Stimulated activated CD4-positive, alpha-beta T cell treated with anti-CD3 and anti-CD28 coated beads, Interleukin-4, amount 100 ng/mL, for 48 hours (primary cell): ENCODE measurements around the gene PLD1.

Source experiments
- DNase-seq, 2 donors: peaks; one replicate each; pipeline ENCODE4 v3.0.0-alpha.2; 2020; ENCODE audit warnings: low read depth in 2 of 2

The PLD1 gene

DNA sequence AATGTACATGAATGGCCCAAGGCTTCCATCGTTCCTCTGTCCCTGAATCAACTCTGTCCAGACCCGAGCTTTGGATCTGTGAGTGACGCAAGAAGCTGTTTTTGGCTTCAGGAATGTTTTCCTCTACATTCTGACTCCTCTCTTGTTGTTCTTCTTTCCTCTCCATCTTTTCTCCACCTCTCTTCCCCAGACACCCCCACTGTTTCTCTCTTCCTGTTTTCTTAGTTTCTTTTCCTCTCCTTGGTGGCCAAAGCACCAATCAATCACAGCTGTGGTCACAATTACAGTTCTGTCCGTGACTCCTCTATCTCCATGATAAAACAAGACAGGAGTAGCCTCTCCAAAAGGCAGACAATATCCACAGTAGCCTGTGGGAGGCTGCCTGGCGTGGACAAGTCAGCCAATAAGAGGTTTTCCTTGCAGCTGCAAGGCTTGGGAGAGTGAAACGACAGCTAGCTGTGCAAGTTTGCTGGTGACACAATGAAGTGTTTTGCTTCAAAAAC lies 28.0 kb upstream of the PLD1 start:
- no peak for DNase-seq

DNA sequence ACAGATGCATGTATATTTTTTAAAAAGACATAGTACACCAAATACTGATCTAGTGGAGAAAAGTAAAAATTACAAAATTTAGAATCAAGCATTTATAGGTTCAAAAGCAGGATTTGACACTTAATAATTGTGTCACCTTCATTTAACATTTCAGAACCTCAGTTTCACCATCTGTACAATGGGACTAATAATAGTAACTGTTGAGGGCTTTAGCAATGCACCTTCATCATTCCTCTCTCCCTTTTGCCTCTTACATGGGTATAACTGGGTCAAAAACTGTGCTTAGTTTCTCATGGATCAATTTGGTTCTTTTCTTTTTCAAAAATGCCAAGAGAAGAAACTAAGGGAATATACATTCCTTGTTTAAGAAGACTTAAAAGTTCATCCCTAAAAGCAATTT lies 27.4 kb upstream of the PLD1 start:
- no peak for DNase-seq

DNA sequence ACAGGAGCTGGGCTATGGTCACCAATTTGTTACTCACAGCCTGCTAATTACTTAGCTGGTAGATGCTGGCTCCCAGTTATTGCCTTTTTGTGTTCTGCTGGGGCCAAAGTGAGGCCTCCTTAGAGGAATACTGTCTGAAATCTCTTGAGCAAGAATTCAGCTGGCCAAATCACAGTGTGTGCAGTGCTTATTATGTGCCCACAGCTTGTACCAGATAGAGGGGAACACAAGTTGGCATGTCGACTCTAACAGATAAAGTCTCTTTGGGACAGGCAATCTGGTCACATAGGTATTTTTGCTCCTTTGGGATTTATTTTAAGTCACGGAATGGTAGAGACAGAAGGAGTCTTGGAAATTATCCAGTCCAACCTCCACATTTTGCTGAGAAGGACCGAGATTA lies 26.6 kb upstream of the PLD1 start:
- no peak for DNase-seq

DNA sequence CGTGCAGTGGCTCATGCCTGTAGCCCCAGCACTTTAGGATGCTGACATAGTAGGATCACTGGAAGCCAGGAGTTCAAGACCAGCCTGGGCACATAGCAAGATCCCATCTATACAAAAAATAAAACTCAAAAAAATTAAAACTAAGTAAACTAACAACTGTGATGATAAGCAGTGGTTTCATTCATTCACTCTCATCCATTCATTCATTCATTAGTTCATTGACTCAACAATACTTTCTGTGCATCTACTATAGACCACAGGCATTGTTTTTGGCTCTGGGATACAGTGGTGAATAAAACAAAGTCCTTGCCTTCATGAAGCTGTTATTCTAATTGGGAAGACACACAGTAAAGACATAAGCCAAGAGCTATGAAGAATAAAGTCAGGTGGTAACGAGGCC lies 25.3 kb upstream of the PLD1 start:
- DNase-seq = no peak

DNA sequence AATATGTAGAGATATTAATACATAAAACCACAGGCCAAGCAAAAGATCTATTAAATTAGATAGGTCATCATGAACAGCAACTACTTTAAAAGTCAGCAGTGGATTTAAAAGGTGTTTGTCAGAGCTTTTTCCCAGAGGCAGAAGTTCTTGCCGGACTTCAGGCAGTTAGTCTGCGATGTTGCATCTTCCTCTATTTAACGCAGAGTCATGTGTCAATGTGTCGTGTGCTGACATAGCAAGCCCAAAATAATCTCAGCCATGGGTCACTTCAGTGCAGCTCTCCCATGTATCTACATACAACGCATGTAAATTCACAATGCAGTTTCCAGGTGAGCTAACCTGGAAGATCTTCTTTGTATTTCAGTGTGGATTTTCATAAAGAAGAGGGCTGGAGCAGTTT lies 24.8 kb upstream of the PLD1 start:
- DNase-seq = no peak

DNA sequence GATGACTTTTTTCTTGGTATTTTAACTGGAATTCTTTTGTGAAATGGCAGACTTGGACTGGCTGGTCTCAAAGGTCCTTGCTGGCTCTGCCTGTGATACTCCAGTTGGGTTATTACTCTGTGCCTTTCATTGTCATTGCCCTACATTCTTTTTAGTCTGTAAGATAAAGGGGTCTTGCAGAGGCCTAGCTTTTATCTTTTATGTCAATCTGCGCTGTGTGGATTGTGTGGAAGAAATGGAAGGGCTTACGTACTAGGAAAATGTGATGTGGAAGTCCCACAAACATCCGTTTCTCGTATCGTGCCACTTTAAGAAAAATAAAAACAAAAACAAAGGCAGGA lies 24.1 kb upstream of the PLD1 start:
- DNase-seq = no peak

DNA sequence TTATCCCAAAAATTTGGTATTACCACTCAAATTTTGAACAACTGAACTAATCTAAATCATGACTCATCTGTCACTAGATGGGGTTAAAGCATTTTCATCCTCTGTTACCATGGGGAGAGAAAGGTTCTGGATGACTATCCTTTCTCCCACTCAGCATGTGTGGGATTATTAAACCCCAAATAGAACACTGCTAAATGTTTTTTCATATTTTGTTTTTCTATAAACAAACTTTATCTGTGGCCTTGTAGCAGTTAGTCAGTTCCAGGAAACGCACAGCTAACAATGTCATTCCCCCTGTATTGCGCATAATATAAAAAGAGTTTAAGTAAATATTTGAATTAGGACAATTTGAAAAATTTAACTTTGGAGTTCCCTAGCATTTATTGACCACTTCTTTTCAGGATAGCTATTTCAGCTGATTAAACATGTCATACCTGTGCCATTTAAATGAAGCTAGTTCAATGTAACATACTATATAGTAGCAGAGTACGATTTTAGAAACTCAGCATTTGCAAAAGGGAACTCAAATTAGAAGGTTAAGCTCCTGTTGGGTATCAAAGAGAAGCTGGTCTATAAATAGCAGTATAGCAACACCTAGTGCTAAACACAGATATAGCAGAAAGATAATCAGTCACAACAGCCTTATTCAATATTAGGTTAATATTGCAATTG lies 23.6 kb upstream of the PLD1 start:
- DNase-seq = no peak

DNA sequence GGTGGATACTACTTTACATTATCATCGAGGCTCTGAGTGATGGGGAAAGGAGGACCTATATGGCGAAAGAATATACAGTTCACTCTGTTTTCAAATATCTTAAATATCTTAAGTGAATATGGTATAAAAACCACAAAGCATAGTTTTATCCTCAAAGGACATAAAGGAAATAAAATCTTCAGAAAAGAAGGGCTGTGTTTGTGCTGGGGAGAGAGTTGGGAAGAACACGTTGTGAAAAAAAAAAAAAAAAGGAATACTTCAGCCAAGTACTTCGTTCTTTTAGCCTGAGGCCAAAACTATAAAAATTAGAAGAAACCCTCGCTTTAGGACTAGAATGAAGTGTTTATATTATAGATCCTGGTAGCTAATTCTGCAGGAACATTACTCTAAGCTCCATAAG lies 22.7 kb upstream of the PLD1 start:
- no peak for DNase-seq

DNA sequence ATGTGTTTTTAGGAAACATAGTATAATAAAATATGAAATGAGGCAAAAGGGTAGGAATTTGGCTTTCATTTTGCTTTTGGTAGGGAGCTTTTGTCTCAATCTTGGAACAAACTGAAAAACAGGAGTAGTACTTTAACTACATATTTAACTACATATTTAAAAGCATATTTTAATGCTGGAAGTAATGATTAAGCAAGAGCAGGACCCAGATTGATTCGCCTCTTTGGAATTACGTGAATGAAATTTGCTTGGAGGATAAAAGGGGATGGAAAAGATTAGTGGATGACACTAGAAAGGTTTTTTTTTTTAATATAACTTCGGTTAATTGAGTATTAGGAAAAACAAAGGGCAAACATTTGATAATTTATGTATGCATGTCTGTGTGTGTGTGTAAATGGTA lies 21.7 kb upstream of the PLD1 start:
- no peak for DNase-seq

DNA sequence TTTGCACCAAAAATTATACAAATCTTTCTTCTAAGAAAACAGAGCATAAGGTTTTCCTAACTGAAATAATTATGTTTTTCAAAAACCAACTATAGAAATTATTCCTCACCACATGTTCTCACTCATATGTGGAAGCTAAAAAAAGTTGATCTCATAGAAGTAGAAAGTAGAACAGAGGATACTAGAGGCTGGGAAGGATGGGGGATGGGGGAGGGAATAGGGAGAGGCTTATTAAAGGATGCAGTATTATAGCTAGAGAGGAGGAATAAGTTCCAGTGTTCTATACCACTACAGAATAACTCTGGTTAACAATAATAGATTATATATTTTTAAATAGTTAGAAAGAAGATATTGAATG lies 20.2 kb upstream of the PLD1 start:
- no peak for DNase-seq

DNA sequence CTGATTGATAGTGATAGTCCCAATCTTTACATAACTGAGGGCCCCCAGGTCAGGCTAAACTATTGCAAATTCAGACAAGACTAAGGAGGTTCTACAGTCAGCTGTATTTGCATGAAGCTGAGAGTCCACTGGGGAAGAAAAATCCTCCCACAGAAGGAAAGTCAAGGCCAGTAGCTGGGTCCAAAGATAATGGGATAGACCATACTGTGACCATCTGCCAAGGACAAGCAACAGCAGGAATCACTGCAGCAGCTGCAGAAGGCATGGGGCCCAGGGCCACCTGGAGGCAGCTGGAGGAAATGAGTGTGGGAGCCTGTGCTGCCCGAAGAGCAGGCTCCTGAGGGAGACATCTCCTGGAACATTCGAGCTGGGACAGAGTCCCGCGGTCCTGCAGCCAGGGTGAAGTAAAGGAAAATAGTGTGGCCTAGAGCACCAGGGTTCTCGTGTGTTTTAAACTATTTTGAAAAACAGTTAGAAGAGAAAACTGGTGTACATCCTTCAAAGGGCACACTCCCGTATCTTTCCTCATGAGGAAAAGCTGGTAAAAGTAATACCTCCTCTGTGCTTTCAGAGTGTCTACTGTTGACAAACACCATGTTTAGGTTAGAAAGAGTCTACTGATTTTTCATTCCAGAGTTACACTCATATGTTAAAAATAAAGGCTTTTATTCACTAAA lies 19.7 kb upstream of the PLD1 start:
- DNase-seq = no peak

DNA sequence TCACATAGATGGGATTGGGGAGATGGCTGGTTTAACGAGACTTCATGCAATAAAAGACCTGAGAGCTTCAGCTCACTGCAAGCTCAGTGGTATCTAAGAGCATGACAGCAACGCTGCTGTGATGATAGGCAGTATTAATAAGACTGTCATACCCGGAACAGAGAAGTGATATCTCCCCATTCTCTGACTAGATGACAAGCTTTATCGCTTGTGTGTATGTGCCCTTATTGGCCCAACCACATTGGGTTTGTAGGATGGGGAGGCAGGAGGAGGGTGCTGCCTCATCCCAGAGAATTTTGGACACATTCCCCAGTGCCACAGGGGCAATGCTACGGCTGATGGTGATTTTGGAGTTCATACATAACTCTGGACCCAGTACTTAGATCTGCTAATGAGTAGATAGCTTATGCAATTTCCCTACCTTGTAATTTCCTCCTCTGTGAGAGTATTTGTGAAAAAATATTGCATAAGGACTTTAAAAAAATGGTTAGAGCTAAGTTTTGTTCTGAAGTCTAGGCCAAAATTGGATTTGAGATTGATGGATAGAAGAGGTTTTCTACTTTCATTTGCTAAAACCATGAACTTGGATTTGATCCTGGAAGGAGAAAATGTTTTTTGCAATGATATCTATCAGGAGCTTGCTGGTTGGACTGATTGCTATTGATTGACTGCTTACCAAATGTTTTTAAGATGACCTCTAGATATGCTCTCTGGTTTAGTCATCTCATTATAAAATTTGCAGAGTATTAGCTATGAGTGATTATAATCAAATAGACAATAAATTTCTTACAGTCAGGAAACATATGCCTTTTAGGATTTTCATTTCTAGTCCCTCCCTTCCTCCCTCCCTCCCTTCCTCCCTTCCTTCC lies 18.9 kb upstream of the PLD1 start:
- no peak for DNase-seq

DNA sequence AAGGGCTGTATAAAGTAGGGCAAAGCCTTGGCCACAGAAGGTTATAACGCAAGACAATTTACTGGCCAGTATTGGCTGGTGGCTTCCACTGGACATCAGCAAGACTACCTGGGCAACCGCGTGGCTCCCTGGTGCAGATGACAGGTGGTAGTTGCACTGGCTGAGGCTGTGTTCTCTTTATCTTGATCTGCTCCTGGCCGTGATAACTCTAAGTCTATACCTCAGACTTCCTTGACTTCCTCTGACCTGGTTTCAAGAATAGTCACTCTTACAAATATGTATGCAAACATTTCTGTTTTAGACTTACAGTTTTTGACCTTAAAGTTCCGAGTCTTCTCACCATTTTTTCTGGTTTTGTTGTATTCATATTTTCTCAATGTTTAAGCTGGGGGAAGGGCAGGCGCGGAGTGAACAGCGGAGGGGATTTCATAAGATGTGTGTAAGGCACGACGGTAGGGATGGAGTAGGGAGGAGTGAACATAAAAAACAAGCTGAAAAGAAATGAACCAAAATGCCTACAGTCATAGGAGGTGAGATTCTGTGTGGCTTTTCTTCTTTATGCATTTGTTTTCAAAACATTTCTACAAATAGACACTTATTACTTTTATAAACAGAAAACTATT lies 17.7 kb upstream of the PLD1 start:
- DNase-seq = no peak

DNA sequence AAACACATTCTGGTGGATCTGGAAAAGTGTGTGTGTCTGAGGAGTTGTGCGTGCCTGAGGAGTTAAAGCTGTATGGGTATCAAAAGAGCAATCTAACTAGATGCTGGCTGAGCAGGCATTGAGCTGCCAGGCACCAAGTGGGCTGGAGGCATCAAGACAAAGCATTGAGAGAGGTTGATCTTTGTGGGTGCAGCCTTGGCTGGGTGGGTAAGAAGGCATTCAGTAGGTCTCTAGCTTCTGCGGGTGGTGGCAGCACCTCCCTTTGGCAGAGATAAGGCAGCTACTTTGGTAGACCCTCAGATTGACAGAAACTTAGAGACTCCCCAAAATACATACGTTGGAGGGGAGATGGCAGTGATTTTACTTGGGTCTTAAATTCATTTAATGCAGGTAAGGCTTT lies 17.1 kb upstream of the PLD1 start:
- no peak for DNase-seq

DNA sequence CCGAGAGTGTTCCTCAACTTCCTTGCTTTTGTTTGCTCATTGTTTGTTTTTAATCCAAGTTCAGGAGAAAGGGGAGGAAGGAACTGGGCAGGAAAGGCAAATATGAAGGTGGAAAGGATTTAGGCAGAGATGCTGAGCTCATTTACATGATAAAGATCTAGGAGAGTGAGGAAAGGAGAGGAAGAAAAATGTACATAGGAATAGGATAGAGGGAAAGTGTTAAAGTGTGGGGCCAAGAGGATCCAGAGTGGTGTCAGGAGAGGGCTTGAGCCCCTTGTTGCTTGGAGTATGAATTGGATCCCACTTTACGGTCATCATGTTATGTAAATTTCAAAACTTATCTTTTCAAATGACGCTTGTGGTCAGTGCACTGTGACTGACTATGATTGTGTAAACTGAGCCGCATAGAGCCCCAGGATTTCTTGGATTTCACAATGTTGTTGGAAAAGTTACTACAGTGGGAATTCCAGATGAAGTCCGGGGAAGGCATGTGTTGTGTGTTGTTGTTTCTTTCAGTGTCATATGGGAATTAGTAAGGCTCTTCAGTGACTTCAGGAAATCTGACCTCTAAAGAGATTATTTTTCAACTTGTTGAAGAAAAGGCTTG lies 15.0 kb upstream of the PLD1 start:
- DNase-seq = no peak

DNA sequence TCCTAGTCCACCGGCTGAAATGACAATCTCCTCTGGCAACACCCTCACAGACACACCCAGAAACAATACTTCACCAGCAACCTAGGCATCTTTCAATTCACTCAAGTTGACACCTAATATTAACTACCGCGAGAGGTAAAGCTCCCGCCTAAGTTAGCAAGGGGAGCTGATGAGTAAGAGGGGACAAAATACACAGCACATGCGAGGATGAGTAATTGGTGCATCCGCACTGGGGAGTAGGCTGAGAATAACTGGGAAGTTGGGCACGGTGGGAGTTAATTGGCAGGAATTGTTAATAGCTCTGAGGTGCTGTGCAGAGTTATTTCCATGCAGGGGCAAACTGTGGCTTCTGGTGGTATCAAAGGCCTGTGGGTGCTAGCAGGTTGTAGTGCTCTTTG lies 14.5 kb upstream of the PLD1 start:
- no peak for DNase-seq

DNA sequence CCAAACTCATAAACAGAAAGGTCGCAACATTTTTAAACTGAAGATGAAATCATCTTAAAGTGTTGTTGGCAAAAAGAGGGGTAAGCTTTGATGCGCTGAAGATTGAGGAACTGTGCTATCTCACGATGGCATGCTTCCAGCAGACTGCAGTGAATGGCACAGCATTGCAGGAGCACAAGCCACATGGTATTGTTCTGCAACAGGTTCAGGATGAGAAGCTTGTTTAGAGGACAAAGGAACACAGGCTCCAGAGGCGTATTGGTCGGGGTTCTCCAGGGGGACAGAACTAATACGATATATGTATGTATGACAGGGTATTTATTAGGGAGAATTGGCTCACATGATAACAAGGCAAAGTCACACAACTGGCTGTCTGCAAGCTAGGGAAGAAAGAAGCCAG lies 13.8 kb upstream of the PLD1 start:
- DNase-seq = no peak

DNA sequence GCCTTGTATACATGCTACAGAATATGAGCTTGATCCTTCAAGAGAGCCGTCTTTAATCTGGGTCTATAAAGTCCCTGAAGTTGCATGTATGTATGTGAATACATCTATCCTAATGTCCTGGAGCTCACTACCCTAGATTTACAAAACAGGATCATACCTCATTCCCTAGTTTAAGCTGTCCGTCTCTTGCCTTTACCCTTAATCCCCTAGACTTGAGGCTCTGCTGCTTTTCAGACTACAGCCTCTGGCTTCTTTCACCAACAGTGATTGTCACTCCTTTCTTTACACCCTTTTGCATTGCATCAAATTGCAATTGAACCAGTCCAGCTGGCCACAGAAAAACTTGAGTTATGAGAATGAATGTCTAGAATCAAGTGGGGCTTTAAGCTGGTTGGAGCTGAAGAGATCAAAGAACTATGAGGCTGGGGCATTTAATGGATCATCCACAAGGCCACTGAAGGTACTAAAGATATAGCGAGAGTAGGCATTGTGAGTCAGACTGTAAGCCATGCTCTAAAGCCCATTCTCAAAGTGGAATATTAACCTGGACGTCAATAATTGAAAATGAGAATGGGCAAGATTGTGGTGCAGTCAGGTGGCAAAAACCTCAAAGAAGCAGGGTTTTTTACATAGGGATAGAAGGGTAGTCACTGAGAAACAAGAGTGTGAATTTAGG lies 12.3 kb upstream of the PLD1 start:
- no peak for DNase-seq

DNA sequence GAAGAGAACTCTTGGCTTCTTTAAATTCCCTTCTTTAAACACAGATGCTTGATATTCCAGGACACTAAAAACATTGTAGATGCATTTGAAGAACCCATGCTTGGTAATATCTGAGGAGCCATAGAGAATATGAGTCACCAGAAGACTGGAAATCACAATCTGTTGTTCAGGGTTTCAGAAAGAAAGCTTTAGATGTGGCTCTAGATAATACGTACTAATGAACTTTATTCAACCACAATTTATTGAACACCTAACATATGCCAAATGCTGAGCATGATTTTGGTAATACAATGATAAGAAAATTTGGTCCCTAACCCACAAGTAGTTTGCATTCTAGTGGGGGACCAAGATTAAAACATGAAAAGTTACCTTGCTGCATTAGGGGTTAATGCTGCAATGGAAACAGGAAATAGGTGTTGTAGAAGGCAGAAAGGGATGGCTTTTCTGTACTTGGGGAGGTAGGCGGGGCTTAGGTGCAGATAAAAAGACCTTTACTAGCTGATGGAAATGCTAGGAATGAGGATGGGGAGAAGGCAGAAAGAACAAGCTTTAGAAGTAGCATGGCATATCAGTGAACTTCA lies 11.6 kb upstream of the PLD1 start:
- DNase-seq = no peak

DNA sequence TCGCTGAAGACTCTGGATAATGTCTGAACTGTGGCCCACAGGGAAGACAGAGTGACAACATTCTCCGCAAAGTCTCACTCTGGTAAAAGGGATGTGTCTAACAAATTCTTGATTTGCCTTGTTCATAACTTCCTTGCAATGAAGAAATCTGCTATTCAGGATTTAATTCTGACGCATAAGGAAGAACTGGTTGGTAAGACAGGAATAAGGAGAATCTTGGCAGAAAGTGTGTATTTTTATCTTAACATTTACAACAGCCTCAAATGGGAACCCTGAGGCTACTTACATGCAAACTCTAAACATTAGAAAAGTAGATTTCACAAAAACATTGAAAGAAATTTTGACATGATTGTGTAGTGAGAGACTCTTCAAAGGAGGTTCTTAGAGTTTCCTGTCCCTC lies 10.8 kb upstream of the PLD1 start:
- DNase-seq = no peak
